Neural progenitor cell (in vitro differentiated cells): ENCODE data around the gene FUS. TPM values are rescaled to one million over a fixed set of nuclear protein-coding genes. Genes with fewer than 3 reads are reported as not detected.

Source experiments
- DNase-seq: peaks from one replicate; pipeline ENCODE4 v3.0.0-alpha.2; 2016; ENCODE audit warnings: low spot score
- H2AFZ ChIP-seq: fragments of 200-600 bp; sonication (generic); replicated peaks from 2 replicates; pipeline ENCODE4 v1.6.1; 2016; ENCODE audit warnings: antibody characterized with exemption
- H3F3A ChIP-seq: fragments of 200-600 bp; sonication (generic); 2 replicates; pipeline ENCODE4 v1.6.1; 2016; ENCODE audit warnings: antibody characterized with exemption, low read depth
- H3K27ac ChIP-seq: fragments of 200-600 bp; sonication (generic); 2 replicates; pipeline ENCODE4 v1.5.1; 2016; ENCODE audit warnings: mild to moderate bottlenecking
- H3K27me3 ChIP-seq: fragments of 200-600 bp; sonication (generic); 2 replicates; pipeline ENCODE4 v1.6.1; 2016; ENCODE audit warnings: mild to moderate bottlenecking, moderate library complexity
- H3K36me3 ChIP-seq: fragments of 200-600 bp; sonication (generic); 2 replicates; pipeline ENCODE4 v1.5.1; 2016
- H3K4me1 ChIP-seq: fragments of 200-600 bp; sonication (generic); 2 replicates; pipeline ENCODE4 v1.6.1; 2016; ENCODE audit warnings: mixed run types
- H3K4me2 ChIP-seq: fragments of 200-600 bp; sonication (generic); 2 replicates; pipeline ENCODE4 v1.6.1; 2016
- H3K4me3 ChIP-seq: fragments of 200-600 bp; sonication (generic); 2 replicates; pipeline ENCODE4 v1.5.1; 2016
- H3K79me2 ChIP-seq: fragments of 200-600 bp; sonication (generic); 2 replicates; pipeline ENCODE4 v1.6.1; 2016; ENCODE audit warnings: low read depth
- H3K9ac ChIP-seq: fragments of 200-600 bp; sonication (generic); 2 replicates; pipeline ENCODE4 v1.6.1; 2016
- H3K9me3 ChIP-seq: fragments of 200-600 bp; sonication (generic); 2 replicates; pipeline ENCODE4 v1.5.1; 2016; ENCODE audit warnings: low read depth
- H4K20me1 ChIP-seq: fragments of 200-600 bp; sonication (generic); 2 replicates; pipeline ENCODE4 v1.6.1; 2016; ENCODE audit warnings: low read depth
- H3K27ac Mint-ChIP-seq: 3 replicates; pipeline ENCODE4 v1.8.0; 2021; ENCODE audit warnings: mixed read lengths
- H3K27me3 Mint-ChIP-seq: 2 replicates; pipeline ENCODE4 v1.8.0; 2022; ENCODE audit warnings: low read depth, mild to moderate bottlenecking, inconsistent platforms, moderate library complexity, mixed read lengths; ENCODE audit not compliant: insufficient read depth
- H3K36me3 Mint-ChIP-seq: 3 replicates; pipeline ENCODE4 v1.8.0; 2021; ENCODE audit warnings: mixed read lengths
- H3K4me1 Mint-ChIP-seq: 3 replicates; pipeline ENCODE4 v1.8.0; 2021; ENCODE audit warnings: mixed read lengths
- H3K4me3 Mint-ChIP-seq: 3 replicates; pipeline ENCODE4 v1.8.0; 2021; ENCODE audit warnings: mild to moderate bottlenecking, moderate library complexity, mixed read lengths
- H3K9me3 Mint-ChIP-seq: 3 replicates; pipeline ENCODE4 v1.8.0; 2020; ENCODE audit warnings: mixed read lengths
- EZH2 ChIP-seq: fragments of 200-600 bp; sonication (generic); IDR thresholded peaks from 2 replicates; pipeline ENCODE4 v1.6.1; 2017; ENCODE audit warnings: antibody characterized with exemption, mild to moderate bottlenecking, moderate library complexity
- EZH2phosphoT487 ChIP-seq: fragments of 200-600 bp; sonication (generic); IDR thresholded peaks from 2 replicates; pipeline ENCODE4 v1.6.1; 2017; ENCODE audit warnings: antibody characterized with exemption
- total RNA-seq: library from RNA; depleted of rRNA; stranded (reverse); fragments of >200 nt; gene quantifications from 2 replicates; pipeline ENCODE4 v1.2.3, GENCODE V29; 2015; ENCODE audit warnings: low replicate concordance
- TF ChIP-seq, protein P1 (sequence below): fragments of 200-600 bp; sonication (generic); IDR thresholded peaks from 2 replicates; pipeline ENCODE4 v1.5.1; 2017; ENCODE audit warnings: antibody characterized with exemption, mild to moderate bottlenecking

Gene FUS
- total RNA-seq, 1 donor from 2014 or later: 81.7 TPM

DNA sequence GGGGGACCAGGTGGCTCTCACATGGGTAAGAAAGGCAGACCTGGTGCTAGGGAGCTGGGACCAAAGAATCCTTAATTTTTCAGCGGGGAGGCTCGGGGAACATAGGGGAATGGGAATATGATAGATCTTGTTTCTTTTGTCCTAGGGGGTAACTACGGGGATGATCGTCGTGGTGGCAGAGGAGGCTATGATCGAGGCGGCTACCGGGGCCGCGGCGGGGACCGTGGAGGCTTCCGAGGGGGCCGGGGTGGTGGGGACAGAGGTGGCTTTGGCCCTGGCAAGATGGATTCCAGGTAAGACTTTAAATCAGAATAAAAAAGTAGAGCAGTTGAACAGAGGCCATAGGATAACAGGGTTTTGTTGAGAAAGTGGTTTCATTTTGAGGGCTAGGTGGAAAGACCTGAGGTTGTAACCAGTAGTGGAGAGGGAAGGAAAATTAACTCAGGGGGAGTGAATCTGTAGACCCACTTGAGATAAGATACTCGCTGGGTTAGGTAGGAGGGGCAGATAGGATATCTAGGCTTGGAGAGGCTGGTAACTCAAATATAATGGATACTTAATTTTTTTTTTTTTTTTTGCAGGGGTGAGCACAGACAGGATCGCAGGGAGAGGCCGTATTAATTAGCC, 11.0 kb downstream of the FUS start:
- DNase-seq: no peak
- no peak overlapping the region for H3K9ac ChIP-seq
- H3K9me3 ChIP-seq: no peaks in the 10 kb centered on the region
- H3K4me2 ChIP-seq: no peak overlapping the region
- H3K4me3 ChIP-seq: no peak overlapping the region
- peak overlapping the region; percentile 5 for H3K4me3 Mint-ChIP-seq
- no peak overlapping the region for H2AFZ ChIP-seq
- no peak overlapping the region for H3K27ac Mint-ChIP-seq
- peaks cover 21% of the 10 kb centered on the region for H3K27me3 Mint-ChIP-seq
- H4K20me1 ChIP-seq: peaks cover 98% of the 10 kb centered on the region
- H3F3A ChIP-seq: peaks cover 94% of the 10 kb centered on the region
- H3K36me3 Mint-ChIP-seq: peaks cover 72% of the 10 kb centered on the region
- TF ChIP-seq, protein P1, sequence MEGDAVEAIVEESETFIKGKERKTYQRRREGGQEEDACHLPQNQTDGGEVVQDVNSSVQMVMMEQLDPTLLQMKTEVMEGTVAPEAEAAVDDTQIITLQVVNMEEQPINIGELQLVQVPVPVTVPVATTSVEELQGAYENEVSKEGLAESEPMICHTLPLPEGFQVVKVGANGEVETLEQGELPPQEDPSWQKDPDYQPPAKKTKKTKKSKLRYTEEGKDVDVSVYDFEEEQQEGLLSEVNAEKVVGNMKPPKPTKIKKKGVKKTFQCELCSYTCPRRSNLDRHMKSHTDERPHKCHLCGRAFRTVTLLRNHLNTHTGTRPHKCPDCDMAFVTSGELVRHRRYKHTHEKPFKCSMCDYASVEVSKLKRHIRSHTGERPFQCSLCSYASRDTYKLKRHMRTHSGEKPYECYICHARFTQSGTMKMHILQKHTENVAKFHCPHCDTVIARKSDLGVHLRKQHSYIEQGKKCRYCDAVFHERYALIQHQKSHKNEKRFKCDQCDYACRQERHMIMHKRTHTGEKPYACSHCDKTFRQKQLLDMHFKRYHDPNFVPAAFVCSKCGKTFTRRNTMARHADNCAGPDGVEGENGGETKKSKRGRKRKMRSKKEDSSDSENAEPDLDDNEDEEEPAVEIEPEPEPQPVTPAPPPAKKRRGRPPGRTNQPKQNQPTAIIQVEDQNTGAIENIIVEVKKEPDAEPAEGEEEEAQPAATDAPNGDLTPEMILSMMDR: no peak
- no peak for TF ChIP-seq EZH2
- peaks cover 68% of the 10 kb centered on the region for H3K79me2 ChIP-seq
- H3K36me3 ChIP-seq: peaks cover 34% of the 10 kb centered on the region
- H3K4me1 ChIP-seq: no peaks in the 10 kb centered on the region
- H3K9me3 Mint-ChIP-seq: no peaks in the 10 kb centered on the region
- H3K4me1 Mint-ChIP-seq: peaks cover 4% of the 10 kb centered on the region
- no peak overlapping the region for H3K27ac ChIP-seq
- no peaks in the 10 kb centered on the region for H3K27me3 ChIP-seq

DNA sequence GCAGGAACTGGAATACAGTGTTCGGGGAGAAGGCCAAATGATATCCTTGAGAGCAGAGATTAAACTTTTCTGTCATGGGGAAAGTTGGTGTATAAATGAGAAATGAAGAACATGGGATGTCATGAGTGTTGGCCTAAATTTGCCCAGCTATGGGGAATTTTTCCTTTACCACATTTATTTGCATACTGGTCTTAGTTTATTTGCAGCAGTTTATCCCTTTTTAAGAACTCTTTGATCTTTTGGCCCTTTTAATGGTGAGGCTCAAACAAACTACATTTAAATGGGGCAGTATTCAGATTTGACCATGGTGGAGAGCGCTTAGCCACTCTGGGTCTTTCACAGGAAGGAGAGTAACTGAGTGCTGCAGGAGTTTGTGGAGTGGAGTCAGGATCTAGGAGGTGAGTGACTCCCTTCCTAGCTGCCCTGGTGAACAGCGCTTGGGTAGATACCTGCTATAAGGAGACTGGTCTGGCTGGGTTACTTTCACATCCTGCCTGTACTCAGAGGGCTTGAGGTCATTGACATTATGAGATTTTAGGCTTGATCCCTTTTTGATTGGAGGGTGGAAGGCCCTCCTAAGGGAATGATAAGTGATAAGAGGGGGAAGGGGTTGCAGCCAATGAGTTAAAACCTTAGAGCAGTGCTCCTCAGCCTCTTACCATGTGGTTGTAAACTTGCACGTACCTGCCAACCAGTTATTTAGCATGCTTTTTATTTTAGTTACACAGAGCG, 11.9 kb downstream of the FUS start:
- peaks cover 26% of the 10 kb centered on the region for H3K36me3 ChIP-seq
- no peaks in the 10 kb centered on the region for H3K9me3 ChIP-seq
- no peak overlapping the region for H3K4me2 ChIP-seq
- H3K4me3 ChIP-seq: no peak overlapping the region
- H3K27me3 ChIP-seq: no peaks in the 10 kb centered on the region
- peaks cover 94% of the 10 kb centered on the region for H3F3A ChIP-seq
- no peaks in the 10 kb centered on the region for H3K4me1 ChIP-seq
- H4K20me1 ChIP-seq: peaks cover 97% of the 10 kb centered on the region
- TF ChIP-seq EZH2 (no peak), EZH2phosphoT487 (no peak)
- TF ChIP-seq, protein P1: no peak
- no peak overlapping the region for H3K4me3 Mint-ChIP-seq
- peaks cover 59% of the 10 kb centered on the region for H3K79me2 ChIP-seq
- DNase-seq: no peak
- H3K27ac ChIP-seq: no peak overlapping the region
- no peak overlapping the region for H3K27ac Mint-ChIP-seq
- peaks cover 17% of the 10 kb centered on the region for H3K27me3 Mint-ChIP-seq
- H3K4me1 Mint-ChIP-seq: peaks cover 4% of the 10 kb centered on the region
- H3K36me3 Mint-ChIP-seq: peaks cover 71% of the 10 kb centered on the region
- no peak overlapping the region for H3K9ac ChIP-seq
- no peaks in the 10 kb centered on the region for H3K9me3 Mint-ChIP-seq
- H2AFZ ChIP-seq: no peak overlapping the region

DNA sequence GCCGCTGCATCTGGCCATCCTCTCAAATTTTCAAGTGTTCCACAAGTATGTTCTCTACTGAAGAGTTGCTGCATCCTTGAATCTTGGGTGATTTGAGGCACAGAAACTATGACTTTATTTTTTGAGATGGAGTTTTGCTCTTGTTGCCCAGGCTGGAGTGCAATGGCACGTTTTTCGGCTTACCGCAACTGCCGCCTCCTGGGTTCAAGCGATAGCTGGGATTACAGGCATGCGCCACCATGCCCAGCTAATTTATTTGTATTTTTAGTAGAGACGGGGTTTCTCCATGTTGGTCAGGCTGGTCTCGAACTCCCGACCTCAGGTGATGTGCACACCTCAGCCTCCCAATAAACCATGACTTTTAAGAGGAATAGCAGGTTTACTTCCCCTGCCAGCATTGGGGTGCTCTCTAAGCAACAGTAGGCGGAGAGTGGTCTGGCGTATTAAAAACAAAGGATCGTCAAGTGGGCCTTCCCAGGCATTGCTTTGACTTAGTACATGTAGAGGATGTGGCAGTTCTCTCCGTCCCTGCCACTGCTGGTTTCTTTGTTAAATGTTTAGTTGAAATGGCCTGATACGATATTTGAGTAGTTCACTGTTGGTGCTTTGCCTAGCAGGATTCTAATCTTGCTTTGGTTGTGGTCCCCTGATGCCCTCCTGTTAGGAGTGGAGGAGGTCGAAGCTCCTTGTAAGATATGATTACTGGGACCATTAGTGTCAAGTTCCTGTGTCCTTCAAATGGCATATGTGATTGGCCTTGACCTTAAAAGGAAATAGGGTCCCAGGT, 13.1 kb downstream of the FUS start:
- no peaks in the 10 kb centered on the region for H3K9me3 Mint-ChIP-seq
- Histone ChIP-seq H3K27ac (no peak overlapping the region), H3K9me3 (no peaks in the 10 kb centered on the region), H3K9ac (no peak overlapping the region), H4K20me1 (peaks cover 95% of the 10 kb centered on the region), H3F3A (peaks cover 95% of the 10 kb centered on the region), H3K4me3 (no peak overlapping the region), H2AFZ (no peak overlapping the region), H3K4me1 (no peaks in the 10 kb centered on the region), H3K27me3 (no peaks in the 10 kb centered on the region), H3K79me2 (peaks cover 47% of the 10 kb centered on the region), H3K4me2 (no peak overlapping the region), H3K36me3 (peaks cover 21% of the 10 kb centered on the region)
- H3K4me1 Mint-ChIP-seq: no peaks in the 10 kb centered on the region
- no peak overlapping the region for H3K27ac Mint-ChIP-seq
- no peak for DNase-seq
- TF ChIP-seq, protein P1: no peak
- TF ChIP-seq EZH2phosphoT487 (no peak), EZH2 (no peak)
- peaks cover 60% of the 10 kb centered on the region for H3K36me3 Mint-ChIP-seq
- peaks cover 12% of the 10 kb centered on the region for H3K27me3 Mint-ChIP-seq
- no peak overlapping the region for H3K4me3 Mint-ChIP-seq
